Astrocyte of the cerebellum (primary cell): Measurements from ENCODE around the gene PTPRN.

Source experiments
- DNase-seq: peaks from one replicate; pipeline ENCODE4 v3.0.0-alpha.2; 2011; ENCODE audit warnings: low read depth
- H3K4me3 ChIP-seq: 2 replicates; pipeline ENCODE4 v1.5.1; 2011; ENCODE audit warnings: mild to moderate bottlenecking, low read depth, low read length, moderate library complexity
- in situ Hi-C: cut with HindIII; loops from 2 replicates; pipeline ENCODE4 v1.10.0; 2017; ENCODE audit warnings: low sequenced_read_pairs
- TF ChIP-seq, protein P1 (sequence below): IDR thresholded peaks from 2 replicates; pipeline ENCODE4 v1.5.1; 2012; ENCODE audit warnings: low read length, low read depth, moderate library complexity, mild to moderate bottlenecking; ENCODE audit errors: missing control alignments

The PTPRN gene

DNA sequence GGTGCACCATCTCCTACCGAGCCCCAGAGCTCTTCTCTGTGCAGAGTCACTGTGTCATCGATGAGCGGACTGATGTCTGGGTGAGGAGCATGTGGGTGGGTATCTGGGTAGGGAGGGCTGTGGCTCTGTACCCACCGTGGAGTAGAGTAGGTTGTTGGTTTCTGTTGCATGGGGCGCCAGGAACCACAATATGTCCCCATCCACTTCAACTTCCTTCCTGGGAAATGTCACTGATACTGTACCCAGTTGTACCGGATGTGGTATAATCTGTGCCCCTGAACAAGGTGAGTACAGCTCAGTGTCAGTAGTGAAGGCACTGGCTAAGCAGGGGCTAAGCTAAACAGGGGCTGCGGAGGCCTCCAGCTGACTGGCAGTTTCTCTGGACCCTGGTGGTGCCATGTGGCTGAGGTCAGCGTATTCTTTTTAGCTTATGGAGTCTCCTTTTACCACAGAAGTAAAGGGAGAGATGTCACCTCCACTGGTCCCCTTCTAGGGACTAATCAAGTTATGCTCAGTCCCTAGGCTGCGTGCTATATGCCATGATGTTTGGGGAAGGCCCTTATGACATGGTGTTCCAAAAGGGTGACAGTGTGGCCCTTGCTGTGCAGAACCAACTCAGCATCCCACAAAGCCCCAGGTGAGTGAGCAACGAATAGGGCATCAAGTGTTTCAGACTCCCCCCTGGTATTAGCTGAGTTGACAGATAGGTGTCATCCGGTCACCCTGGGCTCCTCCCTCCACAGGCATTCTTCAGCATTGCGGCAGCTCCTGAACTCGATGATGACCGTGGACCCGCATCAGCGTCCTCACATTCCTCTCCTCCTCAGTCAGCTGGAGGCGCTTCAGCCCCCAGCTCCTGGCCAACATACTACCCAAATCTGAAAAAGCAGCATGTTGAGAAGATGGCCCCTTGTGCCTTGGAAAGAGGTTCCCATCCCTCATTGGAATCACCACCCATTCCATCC is 61.2 kb downstream of the PTPRN start:
- TF ChIP-seq, protein P1, sequence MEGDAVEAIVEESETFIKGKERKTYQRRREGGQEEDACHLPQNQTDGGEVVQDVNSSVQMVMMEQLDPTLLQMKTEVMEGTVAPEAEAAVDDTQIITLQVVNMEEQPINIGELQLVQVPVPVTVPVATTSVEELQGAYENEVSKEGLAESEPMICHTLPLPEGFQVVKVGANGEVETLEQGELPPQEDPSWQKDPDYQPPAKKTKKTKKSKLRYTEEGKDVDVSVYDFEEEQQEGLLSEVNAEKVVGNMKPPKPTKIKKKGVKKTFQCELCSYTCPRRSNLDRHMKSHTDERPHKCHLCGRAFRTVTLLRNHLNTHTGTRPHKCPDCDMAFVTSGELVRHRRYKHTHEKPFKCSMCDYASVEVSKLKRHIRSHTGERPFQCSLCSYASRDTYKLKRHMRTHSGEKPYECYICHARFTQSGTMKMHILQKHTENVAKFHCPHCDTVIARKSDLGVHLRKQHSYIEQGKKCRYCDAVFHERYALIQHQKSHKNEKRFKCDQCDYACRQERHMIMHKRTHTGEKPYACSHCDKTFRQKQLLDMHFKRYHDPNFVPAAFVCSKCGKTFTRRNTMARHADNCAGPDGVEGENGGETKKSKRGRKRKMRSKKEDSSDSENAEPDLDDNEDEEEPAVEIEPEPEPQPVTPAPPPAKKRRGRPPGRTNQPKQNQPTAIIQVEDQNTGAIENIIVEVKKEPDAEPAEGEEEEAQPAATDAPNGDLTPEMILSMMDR, result no peak
- no peak overlapping the region for H3K4me3 ChIP-seq
- in situ Hi-C loops, result loop anchor here (10.0 kb wide), 1 partner anchor 117 kb away; no protein-coding TSS in a partner anchor
- no peak for DNase-seq

DNA sequence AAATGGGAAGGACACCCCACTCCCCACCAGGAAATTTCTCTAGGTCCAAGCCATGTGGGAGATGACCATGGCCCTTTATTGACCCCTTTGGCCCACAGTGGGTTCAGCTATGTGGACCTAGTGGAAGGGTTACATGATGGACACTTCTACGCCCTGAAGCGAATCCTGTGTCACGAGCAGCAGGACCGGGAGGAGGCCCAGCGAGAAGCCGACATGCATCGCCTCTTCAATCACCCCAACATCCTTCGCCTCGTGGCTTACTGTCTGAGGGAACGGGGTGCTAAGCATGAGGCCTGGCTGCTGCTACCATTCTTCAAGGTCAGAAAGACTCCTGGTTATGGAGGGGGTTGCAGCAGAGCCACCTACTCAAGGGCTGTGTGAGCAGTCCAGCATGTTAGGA is 62.6 kb downstream of the PTPRN start:
- in situ Hi-C loops, result loop anchor here (10.0 kb wide), 1 partner anchor 118 kb away; no protein-coding TSS in a partner anchor
- DNase-seq, result no peak
- TF ChIP-seq, protein P1, result no peak
- no peak overlapping the region for H3K4me3 ChIP-seq

DNA sequence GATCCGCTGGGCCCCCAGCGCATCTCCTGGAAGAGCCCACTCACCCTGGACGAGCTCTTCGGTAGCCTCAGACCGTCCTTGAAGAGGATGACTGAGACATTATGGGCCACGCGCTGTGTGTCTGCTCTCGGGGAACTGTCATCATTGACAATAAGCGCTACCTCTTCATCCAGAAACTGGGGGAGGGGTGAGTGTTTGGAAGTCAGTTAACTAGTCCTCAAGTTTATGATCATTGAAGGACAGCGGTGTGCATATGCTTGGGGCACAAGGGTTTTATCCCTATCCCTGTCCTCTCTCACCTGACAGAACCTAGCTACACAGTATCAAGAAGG is 63.3 kb downstream of the PTPRN start:
- peak overlapping the region; percentile 91 for H3K4me3 ChIP-seq
- TF ChIP-seq, protein P1, result no peak
- DNase-seq, result no peak
- in situ Hi-C loops, result loop anchor here (10.0 kb wide), 1 partner anchor 119 kb away; no protein-coding TSS in a partner anchor

DNA sequence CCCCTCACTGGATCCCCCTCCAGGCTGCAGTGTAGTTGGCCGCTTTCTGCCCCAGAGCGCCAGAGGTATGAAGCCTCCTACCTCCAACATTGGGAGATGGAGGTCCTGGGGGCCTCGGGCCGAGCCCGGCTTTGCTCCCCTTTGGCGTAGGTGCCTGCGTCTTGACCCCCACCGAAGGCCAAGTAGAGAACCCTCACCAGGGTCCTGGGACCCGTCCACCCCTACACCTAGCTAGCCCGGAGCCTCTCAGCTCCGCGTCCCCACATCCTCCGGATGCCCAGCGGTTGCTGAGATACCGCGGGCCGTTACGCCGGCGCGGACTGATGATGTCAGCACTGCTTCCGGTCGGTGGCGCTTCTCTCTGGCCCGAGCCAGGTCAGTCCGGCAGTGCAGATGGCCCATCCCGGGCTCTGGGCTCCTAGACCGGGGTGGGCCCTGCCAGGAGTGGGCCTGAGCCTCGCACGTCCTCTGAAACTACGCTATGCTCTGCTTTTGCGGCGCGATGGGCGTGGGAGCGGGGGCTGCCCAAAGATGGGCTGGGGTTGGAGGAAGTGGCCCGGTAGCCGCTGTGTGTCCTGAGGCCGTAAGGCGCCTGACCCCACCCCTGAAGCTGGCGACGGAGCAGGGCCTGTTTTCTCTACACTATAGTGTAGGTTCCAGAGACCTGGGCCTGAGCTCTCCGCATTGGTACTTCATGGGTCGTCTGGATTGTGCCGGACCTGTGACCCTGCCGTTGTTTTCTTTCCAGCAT is 63.9 kb downstream of the PTPRN start, which contains the start of the genes GLB1L and STK16:
Gene GLB1L (minus strand): TSS at position 297 of the 751 bp plus-strand sequence. CDS start 1,871 bp downstream, outside the sequence.
Gene STK16 (plus strand): TSS at position 332 of the 751 bp plus-strand sequence. CDS start 521 bp downstream, outside the sequence.
- H3K4me3 ChIP-seq, result peak within 1 kb of the TSS; percentile 91
- in situ Hi-C loops, result loop anchor here (10.0 kb wide), 1 partner anchor 119 kb away; no protein-coding TSS in a partner anchor
- peak; percentile 82 for DNase-seq
- TF ChIP-seq, protein P1, result no peak

DNA sequence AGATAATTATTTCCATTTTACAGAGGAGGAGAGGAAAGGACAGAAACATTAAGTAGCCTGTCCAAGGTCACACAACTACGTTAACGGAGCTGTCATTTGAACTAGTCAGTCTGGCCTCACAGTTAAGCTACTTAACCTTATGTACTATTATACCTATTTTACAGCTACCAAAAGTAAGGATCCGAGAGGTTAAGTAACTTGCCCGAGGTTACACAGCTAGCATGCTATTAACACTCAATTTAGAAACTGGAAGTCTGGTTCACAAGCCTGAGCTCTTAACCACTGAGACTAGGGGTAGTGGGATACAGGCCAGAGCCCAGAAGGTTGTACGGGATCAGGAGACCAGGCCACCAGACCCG is 64.4 kb downstream of the PTPRN start:
- H3K4me3 ChIP-seq, result peak overlapping the region; percentile 91
- in situ Hi-C loops, result loop anchor here (10.0 kb wide), 1 partner anchor 120 kb away; no protein-coding TSS in a partner anchor
- DNase-seq, result no peak
- TF ChIP-seq, protein P1, result no peak

DNA sequence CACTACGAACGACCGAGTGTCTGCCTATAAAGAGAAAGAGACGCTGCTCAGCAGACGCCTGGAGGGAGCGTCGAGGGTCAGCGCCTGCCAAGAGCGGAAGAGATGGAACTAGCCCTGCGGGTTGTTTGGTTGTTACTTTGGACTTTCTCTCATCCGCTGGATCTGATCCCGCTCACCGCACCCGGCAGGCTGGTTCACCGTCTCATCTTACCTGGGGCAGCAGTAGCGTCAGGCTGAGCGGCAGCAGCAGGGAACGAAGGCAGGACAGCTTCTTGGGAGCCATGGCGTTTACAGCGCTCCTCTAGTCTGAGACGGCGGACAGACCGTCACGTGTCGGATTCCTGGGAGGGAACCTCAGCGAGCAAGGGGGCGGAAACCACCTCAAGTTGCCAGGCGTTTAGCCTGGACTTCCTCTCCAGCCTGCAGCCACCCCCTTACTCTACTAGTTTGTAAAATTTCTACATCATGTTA is 65.9 kb downstream of the PTPRN start:
- DNase-seq, result no peak
- TF ChIP-seq, protein P1, result no peak
- H3K4me3 ChIP-seq, result no peak overlapping the region
- in situ Hi-C loops, result loop anchor here (10.0 kb wide), 1 partner anchor 121 kb away; no protein-coding TSS in a partner anchor
